Ishikawa (cell line): ENCODE data around the gene SUSD2.

Source experiments
- CEBPB ChIP-seq: IDR thresholded peaks from 2 replicates; pipeline ENCODE4 v1.6.1; 2012
- CREB1 ChIP-seq: IDR thresholded peaks from 2 replicates; pipeline ENCODE4 v1.6.1; 2012; ENCODE audit warnings: low read depth
- EP300 ChIP-seq: IDR thresholded peaks from 2 replicates; pipeline ENCODE4 v1.6.1; 2012; ENCODE audit warnings: borderline replicate concordance
- FOXM1 ChIP-seq: IDR thresholded peaks from 2 replicates; pipeline ENCODE4 v1.6.1; 2012; ENCODE audit warnings: low read depth, borderline replicate concordance
- RAD21 ChIP-seq: IDR thresholded peaks from 2 replicates; pipeline ENCODE4 v1.6.1; 2012; ENCODE audit warnings: low read depth
- REST ChIP-seq: IDR thresholded peaks from 2 replicates; pipeline ENCODE4 v1.6.1; 2012; ENCODE audit warnings: low read depth, mild to moderate bottlenecking
- TAF1 ChIP-seq: IDR thresholded peaks from 2 replicates; pipeline ENCODE4 v1.6.1; 2012; ENCODE audit warnings: low read depth, mild to moderate bottlenecking
- TCF12 ChIP-seq: IDR thresholded peaks from 2 replicates; pipeline ENCODE4 v1.6.1; 2012; ENCODE audit warnings: low read depth
- USF1 ChIP-seq: IDR thresholded peaks from 2 replicates; pipeline ENCODE4 v1.6.1; 2012
- TF ChIP-seq, protein P1 (sequence below): IDR thresholded peaks from 2 replicates; pipeline ENCODE4 v1.6.1; 2012

DNA sequence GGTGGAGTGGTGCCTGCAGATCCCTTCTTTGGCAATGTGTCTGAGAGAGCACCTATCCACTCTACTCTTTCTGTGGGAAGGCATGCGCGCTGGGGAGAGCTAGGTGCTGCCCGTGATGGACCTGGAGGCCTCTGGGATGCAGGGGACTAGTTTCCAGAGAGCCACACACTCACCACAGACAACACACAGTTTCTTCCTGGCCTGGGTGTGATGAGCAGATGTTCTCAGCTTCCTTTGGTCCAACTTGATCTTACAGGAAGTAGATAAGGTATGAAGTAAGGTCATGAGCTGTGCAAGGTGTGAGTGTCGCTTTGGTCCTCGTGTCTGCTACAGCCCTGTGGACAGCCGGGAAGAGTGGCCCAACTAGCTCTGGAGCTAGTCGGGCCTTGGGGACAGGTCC is 27.3 kb upstream of the SUSD2 start:
- TF ChIP-seq RAD21 = no peak
- TF ChIP-seq REST = no peak
- TF ChIP-seq, protein P1, sequence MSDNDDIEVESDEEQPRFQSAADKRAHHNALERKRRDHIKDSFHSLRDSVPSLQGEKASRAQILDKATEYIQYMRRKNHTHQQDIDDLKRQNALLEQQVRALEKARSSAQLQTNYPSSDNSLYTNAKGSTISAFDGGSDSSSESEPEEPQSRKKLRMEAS = no peak
- TF ChIP-seq USF1 = no peak
- TF ChIP-seq CREB1 = no peak
- no peak for TF ChIP-seq CEBPB
- no peak for TF ChIP-seq EP300
- no peak for TF ChIP-seq TCF12
- no peak for TF ChIP-seq FOXM1
- TF ChIP-seq TAF1 = no peak
